Measurements from ENCODE around the gene SNX9.

The SNX9 gene

GRCh38 chr6:157984686-157985225 lies 161.7 kb downstream of the SNX9 start:
- H3K27me3 ChIP-seq (replicated peaks; ENCODE audit: control insufficient read depth, insufficient read depth, low read length) = no peaks in the 10 kb centered on the region
- H3K4me3 ChIP-seq (replicated peaks; ENCODE audit: low read depth, low read length) = no peak overlapping the region
- no peak for DNase-seq (ENCODE audit: extremely low read depth, insufficient read length)
- H3K36me3 ChIP-seq (ENCODE audit: control insufficient read depth, insufficient read depth, low read length) = no peaks in the 10 kb centered on the region; the same call in 1 of the 2 replicates
- TF ChIP-seq CTCF (IDR thresholded peaks at IDR 0.05; ENCODE audit: insufficient read depth, low read length, poor library complexity, severe bottlenecking) = no peak

GRCh38 chr6:157985378-157986155 lies 162.5 kb downstream of the SNX9 start:
- TF ChIP-seq CTCF (IDR thresholded peaks at IDR 0.05; ENCODE audit: insufficient read depth, low read length, poor library complexity, severe bottlenecking) = no peak
- Histone ChIP-seq H3K4me3 (replicated peaks; ENCODE audit: low read depth, low read length) (no peak overlapping the region), H3K36me3 (ENCODE audit: control insufficient read depth, insufficient read depth, low read length) (no peaks in the 10 kb centered on the region; the same call in 1 of the 2 replicates), H3K27me3 (replicated peaks; ENCODE audit: control insufficient read depth, insufficient read depth, low read length) (no peaks in the 10 kb centered on the region)
- DNase-seq (ENCODE audit: extremely low read depth, insufficient read length) = no peak

GRCh38 chr6:157987788-157988699 lies 165.0 kb downstream of the SNX9 start:
- Histone ChIP-seq H3K4me3 (replicated peaks; ENCODE audit: low read depth, low read length) (no peak overlapping the region), H3K27me3 (replicated peaks; ENCODE audit: control insufficient read depth, insufficient read depth, low read length) (no peaks in the 10 kb centered on the region), H3K36me3 (ENCODE audit: control insufficient read depth, insufficient read depth, low read length) (no peaks in the 10 kb centered on the region; the same call in 1 of the 2 replicates)
- DNase-seq (ENCODE audit: extremely low read depth, insufficient read length) = no peak
- no peak for TF ChIP-seq CTCF (IDR thresholded peaks at IDR 0.05; ENCODE audit: insufficient read depth, low read length, poor library complexity, severe bottlenecking)

GRCh38 chr6:157988700-157989063 lies 165.6 kb downstream of the SNX9 start:
- no peak for TF ChIP-seq CTCF (IDR thresholded peaks at IDR 0.05; ENCODE audit: insufficient read depth, low read length, poor library complexity, severe bottlenecking)
- Histone ChIP-seq H3K36me3 (ENCODE audit: control insufficient read depth, insufficient read depth, low read length) (no peaks in the 10 kb centered on the region; the same call in 1 of the 2 replicates), H3K27me3 (replicated peaks; ENCODE audit: control insufficient read depth, insufficient read depth, low read length) (no peaks in the 10 kb centered on the region), H3K4me3 (replicated peaks; ENCODE audit: low read depth, low read length) (no peak overlapping the region)
- no peak for DNase-seq (ENCODE audit: extremely low read depth, insufficient read length)

GRCh38 chr6:157989541-157990289 lies 166.7 kb downstream of the SNX9 start:
- Histone ChIP-seq H3K36me3 (ENCODE audit: control insufficient read depth, insufficient read depth, low read length) (no peaks in the 10 kb centered on the region; the same call in 1 of the 2 replicates), H3K27me3 (replicated peaks; ENCODE audit: control insufficient read depth, insufficient read depth, low read length) (no peaks in the 10 kb centered on the region), H3K4me3 (replicated peaks; ENCODE audit: low read depth, low read length) (no peak overlapping the region)
- DNase-seq (ENCODE audit: extremely low read depth, insufficient read length) = no peak
- TF ChIP-seq CTCF (IDR thresholded peaks at IDR 0.05; ENCODE audit: insufficient read depth, low read length, poor library complexity, severe bottlenecking) = no peak
